Omental fat pad (tissue), 4 donors: ENCODE measurements around the gene TSPAN15. TPM values are rescaled to one million over a fixed set of nuclear protein-coding genes. Genes with fewer than 3 reads are reported as not detected.
A peak's percentile ranks its signal among the peaks of the same experiment; 100 is the strongest.

Source experiments
- ATAC-seq: fragments of 150-250 bp; one replicate; pipeline ENCODE4 v1.9.1; 2016; ENCODE audit warnings: mild to moderate bottlenecking, moderate library complexity; ENCODE audit not compliant: low FRiP score
- DNase-seq: peaks from one replicate; pipeline ENCODE4 v3.0.0-alpha.2; 2019; ENCODE audit warnings: low spot score
- total RNA-seq, 4 donors: library from RNA; depleted of rRNA; stranded (reverse); fragments of >200 nt; gene quantifications; one replicate each; pipeline ENCODE4 v1.1.0, GENCODE V29; 2016
- TF ChIP-seq, protein P1 (sequence below), 3 donors: fragments of 450-650 bp; IDR thresholded peaks; one replicate each; pipeline ENCODE4 v1.5.1; 2016 to 2017; ENCODE audit warnings: antibody characterized with exemption in 3 of 3, mild to moderate bottlenecking in 3 of 3, moderate library complexity in 2 of 3

Gene TSPAN15
- total RNA-seq, 4 donors from 2014 or later: 45.6 to 141 (median 72.5) TPM

DNA sequence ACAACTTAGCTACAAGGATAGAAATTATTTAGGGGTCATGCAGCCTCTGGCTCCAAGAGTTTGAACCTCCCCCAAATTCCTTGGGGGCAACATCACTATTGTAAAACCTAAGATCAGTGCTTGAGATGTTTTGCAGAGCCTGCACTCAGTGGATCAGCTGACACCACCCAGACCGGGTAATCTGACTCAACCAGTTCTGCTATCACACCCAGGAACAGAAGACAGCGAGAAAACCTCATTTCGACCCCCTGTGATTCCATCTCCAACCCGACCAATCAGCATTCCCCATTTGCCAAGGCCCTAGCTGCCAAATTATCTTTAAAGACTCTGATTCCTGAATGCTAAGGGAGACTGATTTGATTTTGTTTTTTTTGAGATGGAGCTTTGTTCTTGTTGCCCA is 39.8 kb upstream of the TSPAN15 start:
- ATAC-seq (no peak), DNase-seq (no peak)
- TF ChIP-seq, protein P1, sequence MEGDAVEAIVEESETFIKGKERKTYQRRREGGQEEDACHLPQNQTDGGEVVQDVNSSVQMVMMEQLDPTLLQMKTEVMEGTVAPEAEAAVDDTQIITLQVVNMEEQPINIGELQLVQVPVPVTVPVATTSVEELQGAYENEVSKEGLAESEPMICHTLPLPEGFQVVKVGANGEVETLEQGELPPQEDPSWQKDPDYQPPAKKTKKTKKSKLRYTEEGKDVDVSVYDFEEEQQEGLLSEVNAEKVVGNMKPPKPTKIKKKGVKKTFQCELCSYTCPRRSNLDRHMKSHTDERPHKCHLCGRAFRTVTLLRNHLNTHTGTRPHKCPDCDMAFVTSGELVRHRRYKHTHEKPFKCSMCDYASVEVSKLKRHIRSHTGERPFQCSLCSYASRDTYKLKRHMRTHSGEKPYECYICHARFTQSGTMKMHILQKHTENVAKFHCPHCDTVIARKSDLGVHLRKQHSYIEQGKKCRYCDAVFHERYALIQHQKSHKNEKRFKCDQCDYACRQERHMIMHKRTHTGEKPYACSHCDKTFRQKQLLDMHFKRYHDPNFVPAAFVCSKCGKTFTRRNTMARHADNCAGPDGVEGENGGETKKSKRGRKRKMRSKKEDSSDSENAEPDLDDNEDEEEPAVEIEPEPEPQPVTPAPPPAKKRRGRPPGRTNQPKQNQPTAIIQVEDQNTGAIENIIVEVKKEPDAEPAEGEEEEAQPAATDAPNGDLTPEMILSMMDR (IDR thresholded peaks at IDR 0.05): no peak

DNA sequence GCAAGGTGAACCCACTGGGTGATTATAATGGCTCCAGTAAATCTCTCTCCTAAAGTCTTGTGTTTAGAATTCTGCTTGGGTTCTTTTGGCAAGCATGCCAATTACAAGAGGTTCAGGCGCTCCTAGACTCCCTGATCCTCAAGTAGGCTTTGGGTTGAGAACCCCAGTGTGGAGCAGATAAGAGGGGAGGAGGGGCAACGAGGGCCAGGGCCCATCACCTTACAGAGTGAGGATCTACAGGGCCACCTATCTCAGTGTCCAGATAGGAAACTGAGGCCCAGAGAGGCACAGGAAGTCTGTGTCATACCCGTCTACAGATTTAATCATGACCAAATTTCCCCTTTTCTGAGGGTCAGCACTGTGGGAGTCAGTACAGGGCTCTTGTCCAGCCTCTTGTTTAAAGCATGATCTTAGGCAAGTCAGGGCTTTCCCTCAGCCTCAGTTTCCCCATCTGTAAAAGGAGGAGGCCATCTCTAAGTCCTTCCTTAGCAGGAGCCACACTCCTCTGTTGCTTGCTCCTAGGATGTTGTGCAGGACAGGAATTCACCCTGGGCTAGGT is 39.0 kb upstream of the TSPAN15 start:
- ATAC-seq (no peak), DNase-seq (no peak)
- TF ChIP-seq, protein P1 (IDR thresholded peaks at IDR 0.05): no peak

DNA sequence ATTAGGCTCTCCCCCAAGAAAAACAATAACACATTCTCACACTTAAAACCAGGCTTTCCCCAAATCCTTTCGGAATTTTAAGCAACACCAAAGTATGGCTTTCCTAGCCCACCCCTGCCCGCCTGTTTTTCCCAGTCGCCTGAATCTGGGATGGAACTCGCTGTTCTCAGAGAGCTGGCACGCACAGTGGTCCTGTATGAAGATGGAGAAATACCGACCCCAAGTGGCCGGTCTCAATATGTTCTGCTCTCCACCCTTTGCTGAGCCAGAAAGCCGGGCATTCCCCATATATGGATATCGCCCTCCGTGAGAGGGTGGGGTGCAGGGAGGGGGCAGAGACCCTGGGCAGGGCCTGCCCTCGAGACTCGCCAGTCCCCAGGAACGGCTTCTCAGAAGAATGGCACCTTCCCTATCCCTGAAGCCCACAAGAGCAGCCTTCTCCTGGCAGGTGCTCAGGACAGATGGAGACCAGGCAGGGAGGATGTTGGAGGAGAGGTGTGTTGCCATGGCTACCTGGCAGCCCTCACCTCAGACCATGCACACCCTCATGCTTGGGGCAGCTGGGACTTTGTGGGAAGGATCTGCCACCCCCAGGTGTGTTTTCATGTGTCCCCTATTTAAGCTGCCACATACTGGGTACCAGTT is 37.9 kb upstream of the TSPAN15 start:
- DNase-seq (no peak), ATAC-seq (no peak)
- TF ChIP-seq, protein P1 (IDR thresholded peaks at IDR 0.05): peak in 1 of 3 donors; percentile 30

DNA sequence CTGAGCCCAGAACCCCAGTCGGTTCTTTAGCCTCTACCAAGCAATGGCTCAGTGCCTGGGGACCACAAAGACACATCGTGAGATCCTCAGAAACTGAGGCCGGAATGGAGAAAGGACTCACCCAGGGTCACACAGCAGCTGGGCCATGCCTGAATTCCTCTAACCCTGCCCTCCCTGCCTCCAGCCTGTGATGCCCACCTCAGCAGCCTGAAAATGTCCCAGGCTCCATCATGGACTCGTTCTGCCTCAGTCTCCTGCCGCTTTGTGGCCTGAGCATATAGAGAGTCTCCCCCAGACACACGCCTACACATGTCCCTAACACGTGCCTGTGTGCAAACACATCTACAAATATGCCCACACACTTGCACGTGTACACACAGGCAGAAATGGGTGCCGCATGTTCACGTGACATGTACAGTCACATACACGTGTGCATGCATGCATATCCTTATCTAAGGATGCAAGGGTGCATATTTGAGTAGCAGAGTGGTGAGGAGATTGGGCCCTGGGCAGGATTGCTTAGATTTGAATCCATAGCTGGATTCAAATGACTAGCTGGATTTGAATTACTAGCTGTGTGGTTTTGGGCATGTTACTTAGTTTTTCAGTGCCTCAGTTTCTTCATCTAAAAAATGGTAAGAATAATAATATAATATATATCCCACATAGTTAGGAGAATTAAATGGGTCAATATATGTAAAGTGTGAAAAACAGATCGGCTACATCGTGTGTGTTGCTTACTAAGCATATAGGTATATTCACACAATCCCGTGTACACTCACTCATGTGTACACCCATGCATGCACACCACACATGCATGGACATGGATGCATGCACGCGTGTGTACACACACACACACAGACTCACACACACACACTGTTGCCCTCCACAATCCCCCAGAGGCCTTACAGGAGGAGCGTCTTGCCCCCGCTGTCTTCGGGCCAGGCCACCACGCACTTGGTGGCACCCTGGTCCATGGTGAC is 36.9 kb upstream of the TSPAN15 start:
- TF ChIP-seq, protein P1 (IDR thresholded peaks at IDR 0.05): no peak
- no peak for ATAC-seq
- DNase-seq: no peak

DNA sequence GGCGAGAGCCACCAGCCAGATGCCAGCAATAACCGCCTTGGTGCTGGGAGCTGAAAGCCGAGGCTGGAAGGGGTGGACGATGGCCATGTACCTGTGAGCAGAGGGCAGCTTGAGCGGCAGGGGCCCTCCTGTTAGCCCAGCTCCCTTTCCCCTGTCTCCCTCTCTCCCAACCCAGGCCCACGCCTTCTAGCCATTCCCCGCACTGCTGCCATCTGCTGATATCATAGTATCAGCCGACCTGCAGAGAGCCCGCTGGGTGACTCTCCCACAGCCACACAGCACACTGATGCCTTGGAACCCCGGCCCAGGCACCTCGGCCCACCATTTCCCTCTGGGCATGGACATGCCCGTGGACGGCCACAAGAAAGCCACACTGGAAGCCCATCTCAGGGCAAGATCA is 36.2 kb upstream of the TSPAN15 start:
- ATAC-seq (no peak), DNase-seq (no peak)
- TF ChIP-seq, protein P1 (IDR thresholded peaks at IDR 0.05): no peak

DNA sequence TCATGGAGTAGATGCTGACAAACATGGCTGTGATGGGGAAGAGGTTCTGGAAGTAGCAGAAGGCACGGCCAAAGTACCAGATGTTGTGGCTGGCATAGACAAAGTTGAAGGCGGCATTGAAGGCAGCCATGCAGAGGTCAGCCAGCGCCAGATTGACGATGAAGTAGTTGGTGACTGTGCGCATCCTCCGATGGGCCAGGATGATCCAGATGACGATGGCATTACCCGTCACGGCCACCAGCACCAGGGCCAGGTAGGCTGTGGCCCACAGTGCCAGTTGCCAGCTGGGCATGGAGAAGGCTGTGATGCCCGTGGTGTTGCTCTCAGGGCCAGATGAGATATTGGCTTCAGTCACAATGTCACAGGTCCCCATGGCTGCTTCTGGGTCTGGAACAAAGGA is 35.3 kb upstream of the TSPAN15 start:
- TF ChIP-seq, protein P1 (IDR thresholded peaks at IDR 0.05): no peak
- DNase-seq (no peak), ATAC-seq (no peak)
